DOHH2 (cell line): ENCODE measurements around the gene USP10.

Experiments used
- CTCF ChIP-seq: fragments of 200-600 bp; sonication (generic); IDR thresholded peaks from one replicate; pipeline ENCODE4 v1.5.1; 2014; ENCODE audit warnings: antibody characterized with exemption, mild to moderate bottlenecking, low read depth, low read length; ENCODE audit not compliant: poor library complexity, severe bottlenecking
- EZH2phosphoT487 ChIP-seq: fragments of 200-600 bp; sonication (generic); IDR thresholded peaks from 2 replicates; pipeline ENCODE4 v1.6.1; 2017; ENCODE audit warnings: borderline replicate concordance, mild to moderate bottlenecking, antibody characterized with exemption, low read length, moderate library complexity, mixed read lengths

GRCh38 chr16:84826558-84826941 lies 126.8 kb downstream of the USP10 start:
- TF ChIP-seq CTCF (no peak), EZH2phosphoT487 (no peak)
